ENCODE measurements around the gene ADAR.

Gene ADAR

GRCh38 chr1:154557248-154557938 lies 50.6 kb downstream of the ADAR start:
- no peak for DNase-seq (ENCODE audit: low read depth in 2 of 2)

GRCh38 chr1:154556422-154556821 lies 51.6 kb downstream of the ADAR start:
- DNase-seq (ENCODE audit: low read depth in 2 of 2) = no peak

DNA sequence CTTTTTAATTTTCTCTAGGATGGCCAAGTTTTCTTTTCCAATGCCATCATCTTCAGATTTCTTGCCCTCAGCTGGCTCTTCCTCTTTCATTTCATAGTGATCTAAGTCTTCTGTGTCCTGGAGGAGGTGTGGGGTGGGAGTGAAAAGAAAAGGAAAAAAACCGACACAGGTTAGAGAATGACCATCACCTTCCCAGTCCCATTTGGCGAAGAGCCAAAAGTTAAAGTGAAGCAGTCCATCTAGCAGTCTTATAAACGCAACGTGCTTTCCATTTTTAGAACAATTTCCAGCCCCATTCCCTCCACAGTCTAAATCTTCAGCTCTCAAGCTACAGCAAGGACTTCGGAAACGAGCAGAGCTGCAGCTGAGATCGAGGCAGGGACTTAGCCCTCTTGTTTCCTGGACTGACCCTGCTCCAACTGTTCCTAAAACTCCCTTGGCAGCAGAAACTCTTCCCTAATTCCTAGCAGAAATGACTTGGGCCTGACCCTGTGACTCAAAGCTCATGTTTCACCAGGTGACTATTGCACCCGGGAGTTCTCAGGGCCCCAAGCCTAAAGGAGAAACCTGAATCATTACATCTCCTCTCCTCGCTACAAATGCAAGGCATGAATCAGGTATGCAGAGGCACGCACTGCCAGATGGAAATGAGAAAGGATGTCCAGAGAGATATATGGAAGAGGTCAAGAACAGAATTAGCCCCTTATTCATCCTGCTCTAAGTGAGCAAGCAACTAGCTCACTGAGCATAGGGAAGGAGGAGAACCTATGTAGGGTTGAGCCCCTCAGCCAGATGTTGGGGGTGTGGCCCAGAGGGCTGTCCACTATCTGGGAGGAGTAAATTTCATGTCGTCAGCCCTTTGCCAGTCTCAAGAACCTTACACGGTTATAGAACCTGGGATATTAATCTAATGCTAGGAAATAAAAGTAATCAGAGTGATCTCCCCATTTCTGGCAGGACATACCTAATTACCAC lies 54.6 kb downstream of the ADAR start:
- DNase-seq (ENCODE audit: low read depth in 2 of 2) = no peak

GRCh38 chr1:154552036-154552435 lies 56.0 kb downstream of the ADAR start:
- no peak for DNase-seq (ENCODE audit: low read depth in 2 of 2)

GRCh38 chr1:154551474-154551873 lies 56.5 kb downstream of the ADAR start:
- no peak for DNase-seq (ENCODE audit: low read depth in 2 of 2)

DNA sequence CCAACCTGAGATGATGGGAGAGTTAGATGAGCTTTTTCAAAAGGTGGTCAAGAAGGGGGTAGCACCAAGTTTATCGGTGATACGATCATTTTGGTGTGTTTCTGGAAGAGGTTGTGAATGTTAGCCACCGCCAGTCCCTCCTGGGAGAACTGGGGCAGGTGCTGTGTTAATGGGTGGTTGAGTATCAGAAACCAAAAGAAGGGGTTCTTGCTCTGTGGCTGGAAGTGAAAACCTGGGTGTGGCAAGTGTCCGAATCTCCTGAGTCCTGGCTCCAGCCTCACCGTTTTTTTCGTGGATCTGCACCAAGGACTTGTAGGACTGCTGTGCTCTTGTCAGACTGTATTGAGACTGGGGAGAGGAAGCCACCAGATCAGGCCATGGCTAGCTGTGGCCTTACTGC lies 57.3 kb downstream of the ADAR start:
- DNase-seq (ENCODE audit: low read depth in 2 of 2) = no peak

DNA sequence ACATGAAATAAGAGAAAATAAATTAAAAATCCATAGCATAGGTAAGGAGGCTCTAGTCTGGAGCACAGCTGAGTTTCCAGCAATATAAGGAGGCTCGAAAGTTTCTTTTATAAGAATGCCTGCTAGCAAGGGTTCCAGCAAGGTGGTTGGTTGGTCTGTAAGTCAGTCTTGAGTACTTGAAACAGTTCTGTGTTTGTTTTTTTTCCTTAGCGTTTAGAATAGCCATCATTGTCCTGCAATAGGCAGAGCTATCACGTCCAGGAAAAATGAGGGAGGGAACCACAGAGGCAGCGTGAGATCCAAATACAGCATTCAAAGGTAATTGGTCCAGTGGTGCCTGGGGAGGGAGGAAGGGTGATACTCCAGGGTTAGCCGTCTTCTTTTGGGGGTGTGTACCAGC lies 57.9 kb downstream of the ADAR start:
- DNase-seq (ENCODE audit: low read depth in 2 of 2) = no peak

DNA sequence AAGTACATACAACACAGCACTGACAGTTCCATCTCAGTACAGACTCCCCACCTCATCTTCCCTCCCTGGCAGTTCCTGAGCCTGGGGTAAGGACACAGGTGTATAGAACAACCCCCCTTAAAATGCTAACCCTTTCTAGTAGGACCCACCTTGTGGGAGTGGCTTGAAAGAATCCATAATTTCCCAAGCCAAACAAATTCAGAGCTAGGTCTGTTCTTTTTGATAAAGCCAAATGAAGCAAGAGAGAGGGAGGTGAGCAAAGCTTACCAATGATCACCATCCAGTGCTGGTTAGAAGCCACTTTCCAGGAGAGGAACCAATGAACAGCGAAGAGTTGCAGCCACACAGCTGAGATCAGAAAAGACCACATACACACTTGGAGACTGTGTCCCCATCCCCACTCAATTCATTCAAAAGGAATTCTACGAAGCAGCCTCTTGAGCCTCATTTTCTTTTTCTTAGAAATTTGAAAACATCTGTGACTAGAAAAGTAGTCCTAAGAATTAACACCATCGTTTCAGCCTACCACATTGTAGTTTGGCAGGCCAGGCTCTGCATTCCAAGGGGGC lies 58.7 kb downstream of the ADAR start:
- DNase-seq (ENCODE audit: low read depth in 2 of 2) = no peak

- no peak for DNase-seq (ENCODE audit: low read depth in 2 of 2)
Observed at GRCh38 chr1:154548028-154548427, 60.0 kb downstream of the ADAR start.

DNA sequence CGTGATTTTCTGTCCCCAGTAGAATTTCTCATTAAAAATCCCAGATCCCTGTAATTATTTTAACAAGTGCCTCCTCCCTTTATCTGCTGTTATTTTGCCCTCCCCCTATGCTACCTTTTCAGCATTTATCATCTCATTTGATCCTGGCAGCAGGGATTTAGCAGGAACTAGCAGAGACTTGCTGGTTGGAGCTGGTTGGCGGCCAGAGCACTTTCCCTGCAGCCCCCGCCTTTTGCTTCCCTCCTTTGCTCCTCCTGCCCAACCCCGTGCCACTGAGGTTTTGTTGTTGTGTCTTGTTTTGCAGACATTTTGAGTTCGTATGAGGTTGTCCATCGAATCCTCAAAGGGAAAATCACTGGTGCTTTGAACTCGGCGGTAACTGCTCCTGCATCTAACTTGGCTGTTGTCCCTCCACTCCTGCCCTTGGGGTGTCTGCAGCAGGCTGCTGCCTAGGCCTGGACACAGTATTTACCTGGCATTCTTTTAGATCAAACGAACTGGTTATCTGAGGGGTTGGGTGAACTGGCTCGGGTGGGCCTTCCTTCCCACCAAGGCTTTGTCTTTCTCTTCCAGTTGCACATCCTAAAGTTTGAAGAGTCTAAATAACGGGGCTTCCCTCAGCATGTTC lies 60.8 kb downstream of the ADAR start:
- no peak for DNase-seq (ENCODE audit: low read depth in 2 of 2)

DNA sequence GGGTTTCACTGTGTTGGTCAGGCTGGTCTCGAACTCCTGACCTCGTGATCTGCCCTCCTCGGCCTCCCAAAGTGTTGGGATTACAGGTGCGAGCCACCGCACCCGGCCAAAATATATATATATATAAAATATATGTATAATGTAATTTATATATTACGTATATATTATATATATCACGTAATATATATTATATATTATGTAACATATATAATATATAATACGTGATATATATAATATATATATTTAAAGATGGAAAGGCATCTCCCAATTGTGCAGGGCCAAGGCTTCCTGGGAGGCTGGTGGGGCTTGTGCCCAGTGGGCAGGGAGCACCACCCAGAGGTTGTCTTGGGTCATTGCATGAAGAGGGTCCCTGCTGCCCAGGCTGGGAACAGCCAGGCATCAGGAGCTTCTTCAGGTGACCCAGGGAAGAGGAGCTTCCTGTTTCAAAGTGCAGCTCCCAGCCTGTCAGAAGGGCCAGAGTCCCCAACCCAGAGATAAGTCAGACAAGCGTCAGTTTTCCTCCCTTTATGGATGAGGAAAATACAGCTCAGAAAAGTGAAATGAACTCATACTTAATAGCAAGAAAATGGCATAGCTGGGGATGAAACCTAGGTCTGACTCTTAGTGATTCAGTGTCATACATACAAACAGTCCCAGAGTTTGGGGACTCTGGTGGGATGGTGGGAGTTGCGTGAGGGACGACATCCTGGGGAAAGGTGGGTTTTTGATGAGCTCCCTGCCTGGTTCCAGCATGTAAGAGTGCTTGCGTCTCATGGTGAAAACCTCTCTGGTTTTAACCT lies 61.5 kb downstream of the ADAR start:
- peak; percentile 10 to 30 for DNase-seq (ENCODE audit: low read depth in 2 of 2)

DNA sequence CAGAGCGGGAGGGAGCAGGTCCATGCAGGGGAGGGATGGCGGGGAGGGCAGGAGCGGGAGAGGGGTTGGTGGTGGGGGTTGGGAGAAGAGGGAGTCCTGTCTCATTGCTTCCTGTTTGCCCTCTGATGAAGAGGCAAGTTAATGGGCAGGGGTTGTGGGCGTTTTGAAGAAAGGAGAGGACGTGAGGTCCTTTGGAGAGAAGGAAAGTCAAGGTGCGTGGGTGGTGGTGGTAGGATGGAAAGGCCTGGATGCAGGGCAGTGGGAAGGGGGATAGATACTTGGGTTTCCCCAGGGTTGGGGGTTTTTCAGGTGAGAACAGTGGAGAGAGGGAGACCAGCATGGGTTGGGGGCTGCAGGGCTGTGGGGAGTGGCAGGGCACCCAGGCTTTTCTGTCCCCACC lies 66.8 kb downstream of the ADAR start:
- no peak for DNase-seq (ENCODE audit: low read depth in 2 of 2)

GRCh38 chr1:154539486-154540483 lies 68.2 kb downstream of the ADAR start:
- DNase-seq (ENCODE audit: low read depth in 2 of 2) = no peak

DNA sequence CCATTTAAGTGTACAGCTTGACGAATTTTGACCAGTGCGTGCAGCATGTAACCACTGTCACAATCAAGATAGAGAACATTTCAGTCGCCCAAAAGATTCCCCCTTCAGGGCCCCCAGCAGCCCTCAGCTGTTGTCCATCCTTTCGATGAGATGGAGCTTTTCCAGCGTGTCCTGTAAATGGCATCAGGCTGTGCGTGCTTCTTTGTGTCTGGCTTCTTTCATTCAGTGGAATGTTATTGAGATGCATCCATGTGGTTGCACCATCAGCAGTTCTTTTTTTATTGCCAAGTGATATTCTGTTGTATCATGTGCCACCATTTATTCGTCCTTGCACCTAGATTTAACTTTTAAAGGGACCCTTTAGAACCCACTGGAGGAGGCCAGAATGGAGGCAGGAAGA lies 71.4 kb downstream of the ADAR start:
- DNase-seq (ENCODE audit: low read depth in 2 of 2) = no peak

DNA sequence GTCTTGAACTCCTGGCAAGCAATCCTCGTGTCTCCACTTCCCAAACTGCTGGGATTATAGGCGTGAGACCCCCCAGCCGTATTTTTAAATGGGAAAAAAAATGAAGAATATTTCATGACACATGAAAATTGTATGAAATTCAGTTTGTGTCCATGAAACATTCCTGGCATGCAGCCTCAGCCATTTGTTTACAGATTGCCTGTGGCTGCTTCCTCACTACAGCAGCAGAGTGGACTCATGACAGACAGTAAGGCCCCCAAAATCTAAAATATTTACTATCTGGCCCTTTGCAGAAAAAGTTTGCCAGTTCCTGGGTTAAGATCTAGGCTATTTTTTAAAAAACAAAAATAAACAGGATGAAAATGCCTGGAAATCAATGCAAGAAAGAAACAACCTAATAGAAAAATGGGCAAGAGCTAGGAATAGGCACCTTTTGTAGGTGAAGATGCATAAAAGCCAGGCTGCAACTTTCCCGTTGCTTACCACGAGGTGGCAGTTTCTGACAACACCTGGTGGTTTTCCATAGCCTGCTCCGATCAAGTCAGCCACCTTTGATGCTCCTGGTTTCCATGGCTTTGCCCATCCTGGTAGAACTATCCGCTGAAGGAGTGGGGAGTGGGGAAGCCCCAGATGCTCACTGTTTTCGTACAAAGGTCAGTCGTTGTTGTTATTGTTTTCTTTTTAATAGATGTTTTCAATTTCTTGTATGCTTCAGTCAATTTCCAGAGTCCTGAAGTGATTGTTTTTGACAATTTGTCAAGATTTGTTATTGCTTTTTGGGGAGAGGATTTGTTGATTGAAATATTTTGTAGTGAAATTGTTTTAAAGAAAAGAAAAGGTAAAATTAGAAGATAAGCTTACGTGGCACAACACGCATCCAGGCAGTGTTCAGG lies 73.8 kb downstream of the ADAR start:
- DNase-seq (ENCODE audit: low read depth in 2 of 2) = no peak
